Tibial nerve (tissue), 4 donors: ENCODE measurements around the gene TMCO4. TPM values are rescaled to one million over a fixed set of nuclear protein-coding genes. Genes with fewer than 3 reads are reported as not detected.

Experiments
- DNase-seq, 2 donors: peaks; one replicate each; pipeline ENCODE4 v3.0.0-alpha.2; 2019; ENCODE audit warnings: low spot score in 2 of 2
- H3K27ac ChIP-seq, 4 donors: fragments of 200-600 bp; sonication (generic) in 3 of 4; one replicate each; pipeline ENCODE4 v1.5.1; 2017 to 2019; ENCODE audit warnings: mild to moderate bottlenecking in 1 of 4
- H3K27me3 ChIP-seq, 2 donors: fragments of 200-600 bp; sonication (generic) in 1 of 2; one replicate each; pipeline versions ENCODE4 v1.5.1 to v1.6.0; 2017 to 2019
- H3K36me3 ChIP-seq, 3 donors: fragments of 200-600 bp; sonication (generic); one replicate each; pipeline ENCODE4 v1.5.1; 2018 to 2019
- H3K4me1 ChIP-seq, 4 donors: fragments of 200-600 bp; sonication (generic) in 3 of 4; one replicate each; pipeline ENCODE4 v1.5.1; 2017 to 2019
- H3K4me3 ChIP-seq, 4 donors: fragments of 200-600 bp; sonication (generic) in 3 of 4; one replicate each; pipeline ENCODE4 v1.5.1; 2017 to 2019; ENCODE audit warnings: mild to moderate bottlenecking in 1 of 4, moderate library complexity in 1 of 4
- H3K9me3 ChIP-seq, 4 donors: fragments of 200-600 bp; sonication (generic) in 3 of 4; one replicate each; pipeline ENCODE4 v1.5.1; 2017 to 2019
- CTCF ChIP-seq, 5 experiments: fragments of 200-600 bp in 3 of 5; fragments of 450-650 bp in 2 of 5; sonication (generic) in 3 of 5; IDR thresholded peaks; one replicate each; pipeline ENCODE4 v1.5.1; 2016 to 2019; ENCODE audit warnings: antibody characterized with exemption in 5 of 5, mild to moderate bottlenecking in 3 of 5, moderate library complexity in 2 of 5
- EP300 ChIP-seq, 2 donors: sonication (generic); formaldehyde crosslinking; IDR thresholded peaks; one replicate each; pipeline ENCODE4 v1.6.1; 2017; ENCODE audit warnings: antibody characterized with exemption in 2 of 2, mild to moderate bottlenecking in 1 of 2
- POLR2A ChIP-seq, 2 donors: fragments of 450-650 bp; IDR thresholded peaks; one replicate each; pipeline ENCODE4 v1.6.1; 2017; ENCODE audit warnings: antibody characterized with exemption in 2 of 2, mild to moderate bottlenecking in 2 of 2, moderate library complexity in 2 of 2
- WGBS, 2 donors: methylation state at CpG; one replicate each; pipeline ENCODE4 v1.1.5; 2018; 5-methylcytosine and 5-hydroxymethylcytosine counted together
- total RNA-seq, 4 donors: library from RNA; depleted of rRNA; stranded (reverse); fragments of >200 nt; gene quantifications; one replicate each; pipeline ENCODE4 v1.1.0, GENCODE V29; 2016

TMCO4 gene
- total RNA-seq, 4 donors from 2014 or later, result 19.3 to 37.5 (median 29.3) TPM

GRCh38 chr1:19690342-19690741, 109.4 kb downstream of the TMCO4 start:
- WGBS, 2 donors, result 93 to 96% methylated on average over 7 of the region's 7 CpGs
- Histone ChIP-seq H3K27ac (no peak overlapping the region), H3K27me3 (no peaks in the 10 kb centered on the region), H3K4me3 (no peak overlapping the region), H3K4me1 (no peaks in the 10 kb centered on the region), H3K9me3 (peaks cover 0 to 13% (median 0%) of the 10 kb centered on the region in 4 donors), H3K36me3 (peaks cover 0 to 93% (median 0%) of the 10 kb centered on the region in 3 donors)
- DNase-seq, result no peak
- no peak for TF ChIP-seq EP300 (IDR thresholded peaks at IDR 0.05)
- TF ChIP-seq POLR2A (IDR thresholded peaks at IDR 0.05), result no peak
- TF ChIP-seq CTCF (IDR thresholded peaks at IDR 0.05), result no peak

- no peak for DNase-seq
- no peak for TF ChIP-seq CTCF (IDR thresholded peaks at IDR 0.05)
- TF ChIP-seq EP300 (IDR thresholded peaks at IDR 0.05), result no peak
- Histone ChIP-seq H3K27me3 (no peaks in the 10 kb centered on the region), H3K27ac (no peak overlapping the region), H3K4me1 (no peaks in the 10 kb centered on the region), H3K36me3 (peaks cover 0 to 93% (median 0%) of the 10 kb centered on the region in 3 donors), H3K4me3 (no peak overlapping the region), H3K9me3 (peaks cover 0 to 13% (median 0%) of the 10 kb centered on the region in 4 donors)
- WGBS, 2 donors, result 90 to 91% methylated on average over 3 of the region's 3 CpGs
Measured at GRCh38 chr1:19689856-19690255, 109.9 kb downstream of the TMCO4 start.

GRCh38 chr1:19689085-19689757, 110.5 kb downstream of the TMCO4 start:
- no peak for DNase-seq
- no peak for TF ChIP-seq CTCF (IDR thresholded peaks at IDR 0.05)
- TF ChIP-seq POLR2A (IDR thresholded peaks at IDR 0.05), result no peak
- Histone ChIP-seq H3K27me3 (no peaks in the 10 kb centered on the region), H3K4me1 (no peaks in the 10 kb centered on the region), H3K36me3 (peaks cover 0 to 93% (median 0%) of the 10 kb centered on the region in 3 donors), H3K4me3 (no peak overlapping the region), H3K9me3 (peaks cover 0 to 13% (median 0%) of the 10 kb centered on the region in 4 donors), H3K27ac (no peak overlapping the region)
- WGBS, 2 donors, result 63 to 71% methylated on average over 5 of the region's 5 CpGs

- WGBS, 2 donors, result 75 to 86% methylated on average over 16 to 19 of the region's 19 CpGs
- H3K36me3 ChIP-seq, result peaks cover 0 to 86% (median 0%) of the 10 kb centered on the region in 3 donors
Measured at GRCh38 chr1:19688041-19688842, 111.5 kb downstream of the TMCO4 start.

More at GRCh38 chr1:19688041-19688842, 111.5 kb downstream of the TMCO4 start:
- no peak for DNase-seq
- Histone ChIP-seq H3K27ac (no peak overlapping the region), H3K4me3 (no peak overlapping the region), H3K9me3 (peaks cover 0 to 13% (median 0%) of the 10 kb centered on the region in 4 donors), H3K27me3 (no peaks in the 10 kb centered on the region), H3K4me1 (no peaks in the 10 kb centered on the region)
- TF ChIP-seq POLR2A (IDR thresholded peaks at IDR 0.05) (no peak), EP300 (IDR thresholded peaks at IDR 0.05) (no peak), CTCF (IDR thresholded peaks at IDR 0.05) (no peak)
